NOMO-1 treated with dmso at 0.1 percent for 144 hours (cell line): ENCODE measurements around the gene OMD.
A peak's percentile ranks its signal among the peaks of the same experiment; 100 is the strongest.
"Not testable (repeated sequence)": the region's sequence is repeated elsewhere in the genome, so short reads cannot be mapped to it uniquely, and the experiment has no call there.

Source experiments
- DNase-seq: peaks from one replicate; lab custom pipeline; 2025; ENCODE audit not compliant: unreplicated experiment; lab: John Stamatoyannopoulos, UW

The OMD gene

GRCh38 chr9:92414566-92414965 is 9.7 kb downstream of the OMD start:
- DNase-seq = no peak

GRCh38 chr9:92411157-92411556 is 13.1 kb downstream of the OMD start:
- DNase-seq = not testable (repeated sequence)

GRCh38 chr9:92408747-92409478 is 15.4 kb downstream of the OMD start:
- DNase-seq = no peak

GRCh38 chr9:92407818-92408217 is 16.5 kb downstream of the OMD start:
- no peak for DNase-seq

GRCh38 chr9:92406477-92406876 is 17.8 kb downstream of the OMD start:
- DNase-seq = peak; percentile 75

- no peak for DNase-seq
These were observed 18.5 kb downstream of the OMD start for GRCh38 chr9:92405818-92406217.

- no peak for DNase-seq
These were observed 20.0 kb downstream of the OMD start, which contains the start of gene OGN for GRCh38 chr9:92404042-92404836. Gene OGN, minus strand, starts transcription at chr9:92404578. Its CDS starts 1,171 bp downstream, at chr9:92403407.

- DNase-seq = no peak
These were observed 21.2 kb downstream of the OMD start for GRCh38 chr9:92402826-92403745.

- DNase-seq = no peak
These were observed 21.9 kb downstream of the OMD start for GRCh38 chr9:92402360-92402759.

GRCh38 chr9:92397853-92398252 is 26.4 kb downstream of the OMD start:
- no peak for DNase-seq

GRCh38 chr9:92395617-92396016 is 28.7 kb downstream of the OMD start:
- DNase-seq = no peak

- DNase-seq = no peak
These were observed 30.6 kb downstream of the OMD start for GRCh38 chr9:92393686-92394085.

GRCh38 chr9:92392690-92393089 is 31.6 kb downstream of the OMD start:
- no peak for DNase-seq

GRCh38 chr9:92385953-92386352 is 38.3 kb downstream of the OMD start:
- no peak for DNase-seq

- no peak for DNase-seq
These were observed 38.8 kb downstream of the OMD start for GRCh38 chr9:92385477-92385876.

GRCh38 chr9:92385001-92385400 is 39.3 kb downstream of the OMD start:
- DNase-seq = no peak

GRCh38 chr9:92384375-92384774 is 39.9 kb downstream of the OMD start:
- DNase-seq = no peak

- no peak for DNase-seq
These were observed 42.5 kb downstream of the OMD start for GRCh38 chr9:92381775-92382174.

GRCh38 chr9:92380603-92381002 is 43.7 kb downstream of the OMD start:
- no peak for DNase-seq

- no peak for DNase-seq
These were observed 45.3 kb downstream of the OMD start for GRCh38 chr9:92378865-92379560.

GRCh38 chr9:92377876-92378275 is 46.4 kb downstream of the OMD start:
- DNase-seq = no peak
